ENCODE data around the gene KIF6. TPM values are rescaled to one million over a fixed set of nuclear protein-coding genes. Genes with fewer than 3 reads are reported as not detected.

The KIF6 gene
- total and polyA plus RNA-seq, 7 experiments from 2014 or later: 0.75 TPM; not detected in 6

DNA sequence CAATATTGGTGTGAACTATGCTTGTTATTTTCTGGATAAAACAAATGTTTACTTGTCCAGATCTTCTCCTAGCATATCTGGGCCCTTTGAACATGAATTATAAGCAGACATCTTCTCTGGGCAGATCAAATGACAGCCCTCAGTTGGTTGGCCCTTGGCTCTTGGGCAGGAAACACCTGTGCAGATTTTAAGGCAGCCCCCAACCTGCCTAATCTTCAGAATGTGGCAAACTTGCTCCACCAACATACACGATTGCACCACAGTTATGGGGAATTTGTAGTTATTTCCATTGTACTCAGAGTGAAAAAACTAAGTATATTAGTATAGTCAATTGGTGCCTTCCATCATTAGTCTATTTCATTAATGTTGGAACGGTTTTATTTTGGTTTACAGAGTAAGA lies 307.8 kb downstream of the KIF6 start:
- peaks cover 0 to 14% (median 5%) of the 10 kb centered on the region in 5 donors for H3K27me3 Mint-ChIP-seq
- Histone ChIP-seq H3K9me3 (ENCODE audit: control insufficient read depth in 2 of 3, low read length in 3 of 3) (no peaks in the 10 kb centered on the region), H3K27me3 (ENCODE audit: control insufficient read depth in 2 of 2, insufficient read depth in 2 of 2, low read length in 2 of 2) (no peaks in the 10 kb centered on the region), H3K27ac (ENCODE audit: low read depth, low read length) (no peak overlapping the region), H3K4me3 (ENCODE audit: low read length) (no peak overlapping the region), H3K4me1 (ENCODE audit: control insufficient read depth in 2 of 2, insufficient read depth in 2 of 2, low read length in 2 of 2) (no peaks in the 10 kb centered on the region), H3K36me3 (ENCODE audit: control insufficient read depth in 2 of 3, insufficient read depth in 3 of 3, low read length in 3 of 3) (no peaks in the 10 kb centered on the region)
- no peak overlapping the region for H3K27ac Mint-ChIP-seq
- DNase-seq (no peak), ATAC-seq (no peak)
- CTCF ChIA-PET: no interaction called here
- POLR2A ChIA-PET: no interaction called here
- no peaks in the 10 kb centered on the region for H3K36me3 Mint-ChIP-seq
- intact Hi-C loops (cut with micrococcal nuclease): no loop called here
- H3K4me3 Mint-ChIP-seq: no peak overlapping the region
- no peaks in the 10 kb centered on the region for H3K4me1 Mint-ChIP-seq
- H3K9me3 Mint-ChIP-seq: no peaks in the 10 kb centered on the region

DNA sequence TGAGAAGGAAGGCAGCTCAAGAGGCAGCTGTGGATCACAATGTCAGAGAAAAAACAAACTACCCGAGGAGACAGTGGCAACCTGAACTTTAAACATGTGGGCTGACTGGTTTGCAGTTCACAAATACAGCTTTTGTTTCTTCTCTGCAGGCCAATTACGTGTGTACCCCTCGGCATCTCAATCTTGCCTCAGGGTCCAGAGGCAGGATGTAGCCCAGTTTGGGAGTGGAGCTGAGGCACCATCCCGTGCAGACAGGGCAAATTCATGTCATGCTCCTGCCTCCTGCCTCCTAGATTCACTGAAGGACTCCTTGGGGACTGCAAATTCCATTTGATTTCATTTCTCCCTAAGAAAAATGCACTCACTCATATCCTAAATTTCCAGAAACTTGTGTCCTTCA lies 308.5 kb downstream of the KIF6 start:
- ATAC-seq (no peak), DNase-seq (no peak)
- no peak overlapping the region for H3K4me3 ChIP-seq (ENCODE audit: low read length)
- no peaks in the 10 kb centered on the region for H3K4me1 Mint-ChIP-seq
- H3K27me3 ChIP-seq (ENCODE audit: control insufficient read depth in 2 of 2, insufficient read depth in 2 of 2, low read length in 2 of 2): no peaks in the 10 kb centered on the region
- H3K36me3 ChIP-seq (ENCODE audit: control insufficient read depth in 2 of 3, insufficient read depth in 3 of 3, low read length in 3 of 3): no peaks in the 10 kb centered on the region
- H3K27ac ChIP-seq (ENCODE audit: low read depth, low read length): no peak overlapping the region
- H3K36me3 Mint-ChIP-seq: no peaks in the 10 kb centered on the region
- H3K9me3 ChIP-seq (ENCODE audit: control insufficient read depth in 2 of 3, low read length in 3 of 3): no peaks in the 10 kb centered on the region
- H3K9me3 Mint-ChIP-seq: no peaks in the 10 kb centered on the region
- CTCF ChIA-PET: no interaction called here
- intact Hi-C loops (cut with micrococcal nuclease): no loop called here
- H3K27ac Mint-ChIP-seq: no peak overlapping the region
- no peak overlapping the region for H3K4me3 Mint-ChIP-seq
- peaks cover 0 to 7% (median 5%) of the 10 kb centered on the region in 5 donors for H3K27me3 Mint-ChIP-seq
- no peaks in the 10 kb centered on the region for H3K4me1 ChIP-seq (ENCODE audit: control insufficient read depth in 2 of 2, insufficient read depth in 2 of 2, low read length in 2 of 2)
- POLR2A ChIA-PET: no interaction called here

DNA sequence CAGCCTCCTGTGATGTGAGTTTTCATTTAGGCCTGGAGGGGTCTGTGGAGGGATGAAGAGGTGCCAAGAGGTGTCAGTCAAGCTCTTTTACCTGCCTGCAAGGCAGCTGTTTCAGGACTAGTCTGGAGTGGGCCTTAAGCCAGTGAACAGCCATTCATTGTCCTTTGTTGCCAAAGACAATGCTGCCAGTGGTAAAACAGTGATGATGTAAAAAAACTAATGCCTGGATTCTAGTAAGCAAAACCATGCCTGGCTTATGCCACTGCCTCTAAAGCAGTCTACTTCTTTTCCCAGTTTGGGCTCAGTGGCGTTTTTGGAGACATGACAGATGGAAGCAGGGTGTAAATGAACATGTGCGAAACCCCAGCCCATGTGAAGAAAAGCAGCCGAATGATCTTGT lies 309.2 kb downstream of the KIF6 start:
- Mint-ChIP-seq H3K36me3 (no peaks in the 10 kb centered on the region), H3K27me3 (peaks cover 0 to 7% (median 4%) of the 10 kb centered on the region in 5 donors), H3K27ac (no peak overlapping the region), H3K4me3 (no peak overlapping the region), H3K4me1 (no peaks in the 10 kb centered on the region), H3K9me3 (no peaks in the 10 kb centered on the region)
- H3K9me3 ChIP-seq (ENCODE audit: control insufficient read depth in 2 of 3, low read length in 3 of 3): no peaks in the 10 kb centered on the region
- no peak for DNase-seq
- intact Hi-C loops (cut with micrococcal nuclease): no loop called here
- H3K36me3 ChIP-seq (ENCODE audit: control insufficient read depth in 2 of 3, insufficient read depth in 3 of 3, low read length in 3 of 3): no peaks in the 10 kb centered on the region
- ATAC-seq: no peak
- no peaks in the 10 kb centered on the region for H3K27me3 ChIP-seq (ENCODE audit: control insufficient read depth in 2 of 2, insufficient read depth in 2 of 2, low read length in 2 of 2)
- no peaks in the 10 kb centered on the region for H3K4me1 ChIP-seq (ENCODE audit: control insufficient read depth in 2 of 2, insufficient read depth in 2 of 2, low read length in 2 of 2)
- no peak overlapping the region for H3K27ac ChIP-seq (ENCODE audit: low read depth, low read length)
- POLR2A ChIA-PET: no interaction called here
- CTCF ChIA-PET: interaction anchor here (0.7 kb wide), 1 partner anchor 54 kb away, joined by 3 read pairs; no protein-coding TSS in a partner anchor
- no peak overlapping the region for H3K4me3 ChIP-seq (ENCODE audit: low read length)

DNA sequence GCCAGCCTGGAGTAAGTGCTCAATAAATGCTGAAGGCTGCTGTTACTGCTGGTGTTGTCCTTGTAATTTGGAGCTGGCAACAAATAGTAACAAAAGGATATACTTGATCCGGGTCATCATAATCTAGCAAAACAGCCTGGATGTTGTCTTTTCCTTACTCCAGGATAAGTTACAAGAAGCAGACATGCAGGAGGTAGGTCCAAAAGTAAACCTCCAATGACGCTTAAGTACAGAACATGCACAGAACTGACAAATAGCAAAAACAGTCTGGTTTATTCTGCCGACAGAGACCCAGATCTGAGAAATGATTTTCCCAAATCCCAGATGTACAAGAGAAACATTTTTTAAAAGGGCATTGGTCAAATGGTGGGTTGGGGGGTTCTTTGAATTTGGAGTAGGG lies 309.7 kb downstream of the KIF6 start:
- Histone ChIP-seq H3K36me3 (ENCODE audit: control insufficient read depth in 2 of 3, insufficient read depth in 3 of 3, low read length in 3 of 3) (no peaks in the 10 kb centered on the region), H3K27ac (ENCODE audit: low read depth, low read length) (no peak overlapping the region), H3K4me3 (ENCODE audit: low read length) (no peak overlapping the region), H3K4me1 (ENCODE audit: control insufficient read depth in 2 of 2, insufficient read depth in 2 of 2, low read length in 2 of 2) (no peaks in the 10 kb centered on the region), H3K9me3 (ENCODE audit: control insufficient read depth in 2 of 3, low read length in 3 of 3) (no peaks in the 10 kb centered on the region), H3K27me3 (ENCODE audit: control insufficient read depth in 2 of 2, insufficient read depth in 2 of 2, low read length in 2 of 2) (no peaks in the 10 kb centered on the region)
- no peaks in the 10 kb centered on the region for H3K9me3 Mint-ChIP-seq
- POLR2A ChIA-PET: no interaction called here
- no peak for DNase-seq
- H3K36me3 Mint-ChIP-seq: no peaks in the 10 kb centered on the region
- peaks cover 0 to 7% (median 3%) of the 10 kb centered on the region in 5 donors for H3K27me3 Mint-ChIP-seq
- CTCF ChIA-PET: interaction anchor here (0.7 kb wide), 1 partner anchor 53 kb away, joined by 3 read pairs; no protein-coding TSS in a partner anchor
- no peaks in the 10 kb centered on the region for H3K4me1 Mint-ChIP-seq
- no peak overlapping the region for H3K27ac Mint-ChIP-seq
- ATAC-seq: no peak
- intact Hi-C loops (cut with micrococcal nuclease): no loop called here
- no peak overlapping the region for H3K4me3 Mint-ChIP-seq

DNA sequence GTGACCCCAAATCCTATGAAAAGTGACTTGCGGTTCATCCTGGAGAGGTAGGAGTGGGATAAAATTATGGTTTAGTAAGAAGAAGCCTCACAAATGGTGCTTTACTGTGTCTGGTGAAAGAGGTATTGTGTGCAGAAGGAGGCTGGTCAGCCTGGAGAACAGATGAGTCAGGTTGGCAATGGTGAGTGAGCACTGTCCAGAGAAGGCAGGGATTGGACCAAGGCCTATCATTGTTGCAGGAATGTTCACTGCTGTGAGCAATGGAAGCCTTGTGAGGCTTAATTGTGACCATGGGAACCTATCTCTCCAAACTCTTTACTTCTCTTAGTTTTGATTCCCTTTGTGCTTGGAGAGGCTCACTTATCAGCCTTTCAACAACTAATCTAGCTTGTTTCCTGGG lies 313.7 kb downstream of the KIF6 start:
- Mint-ChIP-seq H3K4me3 (no peak overlapping the region), H3K27ac (no peak overlapping the region), H3K36me3 (no peaks in the 10 kb centered on the region), H3K4me1 (peaks cover 0 to 1% (median 0%) of the 10 kb centered on the region in 7 donors), H3K9me3 (no peaks in the 10 kb centered on the region), H3K27me3 (peaks cover 0 to 14% (median 5%) of the 10 kb centered on the region in 5 donors)
- ChIA-PET POLR2A (no interaction called here), CTCF (no interaction called here)
- Histone ChIP-seq H3K4me1 (ENCODE audit: control insufficient read depth in 2 of 2, insufficient read depth in 2 of 2, low read length in 2 of 2) (no peaks in the 10 kb centered on the region), H3K36me3 (ENCODE audit: control insufficient read depth in 2 of 3, insufficient read depth in 3 of 3, low read length in 3 of 3) (no peaks in the 10 kb centered on the region), H3K4me3 (ENCODE audit: low read length) (no peak overlapping the region), H3K27ac (ENCODE audit: low read depth, low read length) (no peak overlapping the region), H3K27me3 (ENCODE audit: control insufficient read depth in 2 of 2, insufficient read depth in 2 of 2, low read length in 2 of 2) (no peaks in the 10 kb centered on the region), H3K9me3 (ENCODE audit: control insufficient read depth in 2 of 3, low read length in 3 of 3) (no peaks in the 10 kb centered on the region)
- intact Hi-C loops (cut with micrococcal nuclease): no loop called here
- DNase-seq (no peak), ATAC-seq (no peak)

DNA sequence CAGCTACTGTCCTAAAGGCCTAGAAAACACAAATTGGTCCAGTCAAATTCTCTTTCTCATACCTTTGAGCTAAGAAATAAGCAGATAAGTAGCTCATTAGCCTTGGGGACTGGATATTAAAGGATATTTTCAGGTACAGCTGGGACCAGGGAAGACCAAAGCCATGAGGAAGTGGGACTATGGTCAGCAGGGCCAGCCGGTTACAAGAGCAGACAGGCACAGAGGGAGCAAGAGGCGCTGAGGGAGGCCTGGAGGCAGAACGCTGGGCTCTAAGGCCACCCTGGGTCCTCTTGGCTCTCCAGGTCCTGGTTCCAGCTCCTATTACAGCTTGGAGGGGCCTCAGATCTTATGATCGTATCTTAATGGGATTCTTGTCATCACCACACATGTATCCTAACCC lies 314.2 kb downstream of the KIF6 start:
- CTCF ChIA-PET: no interaction called here
- no peaks in the 10 kb centered on the region for H3K9me3 Mint-ChIP-seq
- no peak overlapping the region for H3K4me3 ChIP-seq (ENCODE audit: low read length)
- H3K27me3 Mint-ChIP-seq: peaks cover 0 to 15% (median 9%) of the 10 kb centered on the region in 5 donors
- ATAC-seq (no peak), DNase-seq (no peak)
- H3K36me3 Mint-ChIP-seq: no peaks in the 10 kb centered on the region
- intact Hi-C loops (cut with micrococcal nuclease): no loop called here
- POLR2A ChIA-PET: no interaction called here
- H3K9me3 ChIP-seq (ENCODE audit: control insufficient read depth in 2 of 3, low read length in 3 of 3): no peaks in the 10 kb centered on the region
- H3K36me3 ChIP-seq (ENCODE audit: control insufficient read depth in 2 of 3, insufficient read depth in 3 of 3, low read length in 3 of 3): no peaks in the 10 kb centered on the region
- H3K27me3 ChIP-seq (ENCODE audit: control insufficient read depth in 2 of 2, insufficient read depth in 2 of 2, low read length in 2 of 2): no peaks in the 10 kb centered on the region
- no peak overlapping the region for H3K27ac Mint-ChIP-seq
- H3K27ac ChIP-seq (ENCODE audit: low read depth, low read length): no peak overlapping the region
- no peaks in the 10 kb centered on the region for H3K4me1 ChIP-seq (ENCODE audit: control insufficient read depth in 2 of 2, insufficient read depth in 2 of 2, low read length in 2 of 2)
- no peak overlapping the region for H3K4me3 Mint-ChIP-seq
- H3K4me1 Mint-ChIP-seq: peaks cover 0 to 6% (median 0%) of the 10 kb centered on the region in 7 donors

DNA sequence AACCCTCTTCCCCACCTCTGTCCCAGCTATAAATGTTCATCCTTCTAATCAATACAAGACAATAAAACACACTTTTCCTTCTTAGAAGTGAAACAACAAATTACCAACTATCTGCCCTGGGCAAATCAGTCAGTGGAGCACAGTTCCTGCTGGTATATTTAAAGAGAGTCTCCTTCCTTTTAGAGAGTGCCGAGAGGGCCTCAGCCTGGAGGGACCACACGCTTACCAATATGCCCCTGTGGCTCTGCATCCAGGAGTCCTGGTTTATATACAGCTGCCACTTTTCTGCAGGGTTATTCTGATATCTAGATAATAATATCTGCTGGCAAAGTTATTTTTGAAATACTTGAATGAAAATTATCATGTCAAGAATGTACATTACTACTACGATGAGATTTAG lies 315.3 kb downstream of the KIF6 start:
- intact Hi-C loops (cut with micrococcal nuclease): no loop called here

More for the DNA sequence above, 315.3 kb downstream of the KIF6 start:
- no peak for ATAC-seq
- ChIA-PET POLR2A (no interaction called here), CTCF (no interaction called here)
- peaks cover 0 to 6% (median 0%) of the 10 kb centered on the region in 7 donors for H3K4me1 Mint-ChIP-seq
- Histone ChIP-seq H3K9me3 (ENCODE audit: control insufficient read depth in 2 of 3, low read length in 3 of 3) (no peaks in the 10 kb centered on the region), H3K4me3 (ENCODE audit: low read length) (no peak overlapping the region), H3K4me1 (ENCODE audit: control insufficient read depth in 2 of 2, insufficient read depth in 2 of 2, low read length in 2 of 2) (no peaks in the 10 kb centered on the region), H3K36me3 (ENCODE audit: control insufficient read depth in 2 of 3, insufficient read depth in 3 of 3, low read length in 3 of 3) (no peaks in the 10 kb centered on the region), H3K27me3 (ENCODE audit: control insufficient read depth in 2 of 2, insufficient read depth in 2 of 2, low read length in 2 of 2) (no peaks in the 10 kb centered on the region), H3K27ac (ENCODE audit: low read depth, low read length) (no peak overlapping the region)
- no peaks in the 10 kb centered on the region for H3K9me3 Mint-ChIP-seq
- no peaks in the 10 kb centered on the region for H3K36me3 Mint-ChIP-seq
- no peak overlapping the region for H3K27ac Mint-ChIP-seq
- peaks cover 0 to 17% (median 9%) of the 10 kb centered on the region in 5 donors for H3K27me3 Mint-ChIP-seq
- DNase-seq: no peak
- H3K4me3 Mint-ChIP-seq: no peak overlapping the region

Measured in naive thymus-derived CD4-positive, alpha-beta T cell (primary cell).